ENCODE data around the gene MAPKAPK3. TPM values are rescaled to one million over a fixed set of nuclear protein-coding genes. Genes with fewer than 3 reads are reported as not detected.

MAPKAPK3 gene
- total RNA-seq, 1 donor from 2014 or later, result 21.2 TPM

DNA sequence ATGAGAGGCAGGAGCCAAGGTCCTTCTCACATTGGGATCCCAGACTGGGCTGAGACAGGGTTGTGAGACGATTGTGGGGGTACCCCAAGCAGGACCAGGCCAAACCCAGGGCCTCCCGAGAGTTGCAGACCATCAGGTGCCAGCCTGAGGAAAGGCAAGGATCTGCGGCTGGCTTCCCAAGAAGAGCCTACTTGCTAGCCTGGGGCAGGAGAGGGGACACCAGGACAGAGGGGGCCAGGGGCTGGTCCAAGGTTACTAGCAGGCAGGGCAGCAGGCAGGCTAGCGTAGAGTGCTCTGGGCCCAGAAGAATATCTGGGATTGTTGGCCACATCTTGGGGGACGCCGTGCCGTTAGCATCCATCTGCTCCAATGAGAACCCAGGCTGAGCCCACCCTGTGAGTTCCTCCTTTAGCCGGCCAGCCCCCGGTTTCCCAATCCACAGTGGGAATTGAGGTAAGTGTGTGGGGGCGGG lies 5.9 kb upstream of the MAPKAPK3 start:
- Mint-ChIP-seq H3K4me3 (ENCODE audit: unreplicated experiment) (peak overlapping the region; percentile 89), H3K36me3 (ENCODE audit: low read depth) (no peaks in the 10 kb centered on the region), H3K4me1 (ENCODE audit: low read depth) (peaks cover 21% of the 10 kb centered on the region), H3K27ac (ENCODE audit: unreplicated experiment) (no peak overlapping the region), H3K9me3 (ENCODE audit: low read depth) (no peaks in the 10 kb centered on the region), H3K27me3 (ENCODE audit: low read depth) (no peaks in the 10 kb centered on the region)
- TF ChIP-seq, protein P1, sequence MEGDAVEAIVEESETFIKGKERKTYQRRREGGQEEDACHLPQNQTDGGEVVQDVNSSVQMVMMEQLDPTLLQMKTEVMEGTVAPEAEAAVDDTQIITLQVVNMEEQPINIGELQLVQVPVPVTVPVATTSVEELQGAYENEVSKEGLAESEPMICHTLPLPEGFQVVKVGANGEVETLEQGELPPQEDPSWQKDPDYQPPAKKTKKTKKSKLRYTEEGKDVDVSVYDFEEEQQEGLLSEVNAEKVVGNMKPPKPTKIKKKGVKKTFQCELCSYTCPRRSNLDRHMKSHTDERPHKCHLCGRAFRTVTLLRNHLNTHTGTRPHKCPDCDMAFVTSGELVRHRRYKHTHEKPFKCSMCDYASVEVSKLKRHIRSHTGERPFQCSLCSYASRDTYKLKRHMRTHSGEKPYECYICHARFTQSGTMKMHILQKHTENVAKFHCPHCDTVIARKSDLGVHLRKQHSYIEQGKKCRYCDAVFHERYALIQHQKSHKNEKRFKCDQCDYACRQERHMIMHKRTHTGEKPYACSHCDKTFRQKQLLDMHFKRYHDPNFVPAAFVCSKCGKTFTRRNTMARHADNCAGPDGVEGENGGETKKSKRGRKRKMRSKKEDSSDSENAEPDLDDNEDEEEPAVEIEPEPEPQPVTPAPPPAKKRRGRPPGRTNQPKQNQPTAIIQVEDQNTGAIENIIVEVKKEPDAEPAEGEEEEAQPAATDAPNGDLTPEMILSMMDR (IDR thresholded peaks at IDR 0.05), result no peak
- no peak for DNase-seq (ENCODE audit: low spot score)

DNA sequence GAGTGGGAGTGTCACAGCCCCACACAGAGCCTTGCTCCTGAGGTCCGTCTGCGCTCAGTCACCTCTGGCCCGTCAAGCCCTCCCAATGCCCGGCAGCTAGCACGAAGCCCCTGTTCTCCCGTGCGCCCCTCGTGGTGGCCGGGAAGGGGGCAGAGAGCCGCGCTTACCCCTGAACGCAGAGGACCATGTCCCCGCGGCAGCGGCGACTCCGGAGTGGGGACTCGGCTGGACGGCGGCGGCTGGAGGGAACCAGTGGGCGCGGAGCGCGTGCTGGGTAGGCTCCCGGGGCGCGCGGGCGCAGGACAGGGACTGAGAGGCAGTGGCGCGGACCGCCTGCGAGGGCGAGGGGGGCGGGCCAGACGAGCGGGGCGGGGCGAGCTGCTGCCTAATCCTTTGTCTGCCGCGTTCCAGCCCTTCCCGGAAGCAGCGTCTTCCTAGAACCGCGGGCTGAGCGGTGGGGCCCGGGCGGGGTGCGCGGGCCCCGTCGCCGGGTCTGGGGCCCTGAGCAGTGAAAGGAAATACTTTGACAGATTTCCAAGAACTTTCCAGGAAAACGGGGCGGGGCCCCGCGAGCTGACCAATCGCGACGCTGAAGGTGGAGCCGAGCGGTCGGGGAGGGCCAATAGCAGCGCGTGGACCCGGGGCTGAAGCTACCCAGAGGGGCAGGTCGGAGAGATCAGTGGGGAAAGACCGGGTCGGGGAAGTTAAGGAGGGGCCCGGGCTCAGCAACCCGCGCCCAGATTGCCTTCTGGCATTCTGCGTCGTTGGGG lies 5.3 kb upstream of the MAPKAPK3 start, which contains the start of gene CISH:
Gene CISH, minus strand, starts transcription at position 311 of the 770 bp plus-strand sequence. Its CDS starts 124 bp downstream, at position 187.
- Mint-ChIP-seq H3K4me1 (ENCODE audit: low read depth) (peaks cover 27% of the 10 kb centered on the region), H3K27me3 (ENCODE audit: low read depth) (no peaks in the 10 kb centered on the region), H3K36me3 (ENCODE audit: low read depth) (no peaks in the 10 kb centered on the region), H3K9me3 (ENCODE audit: low read depth) (no peaks in the 10 kb centered on the region), H3K4me3 (ENCODE audit: unreplicated experiment) (peak within 1 kb of the TSS; percentile 89), H3K27ac (ENCODE audit: unreplicated experiment) (peak within 1 kb of the TSS; percentile 68)
- TF ChIP-seq, protein P1 (IDR thresholded peaks at IDR 0.05), result peak; percentile 78
- DNase-seq (ENCODE audit: low spot score), result no peak

DNA sequence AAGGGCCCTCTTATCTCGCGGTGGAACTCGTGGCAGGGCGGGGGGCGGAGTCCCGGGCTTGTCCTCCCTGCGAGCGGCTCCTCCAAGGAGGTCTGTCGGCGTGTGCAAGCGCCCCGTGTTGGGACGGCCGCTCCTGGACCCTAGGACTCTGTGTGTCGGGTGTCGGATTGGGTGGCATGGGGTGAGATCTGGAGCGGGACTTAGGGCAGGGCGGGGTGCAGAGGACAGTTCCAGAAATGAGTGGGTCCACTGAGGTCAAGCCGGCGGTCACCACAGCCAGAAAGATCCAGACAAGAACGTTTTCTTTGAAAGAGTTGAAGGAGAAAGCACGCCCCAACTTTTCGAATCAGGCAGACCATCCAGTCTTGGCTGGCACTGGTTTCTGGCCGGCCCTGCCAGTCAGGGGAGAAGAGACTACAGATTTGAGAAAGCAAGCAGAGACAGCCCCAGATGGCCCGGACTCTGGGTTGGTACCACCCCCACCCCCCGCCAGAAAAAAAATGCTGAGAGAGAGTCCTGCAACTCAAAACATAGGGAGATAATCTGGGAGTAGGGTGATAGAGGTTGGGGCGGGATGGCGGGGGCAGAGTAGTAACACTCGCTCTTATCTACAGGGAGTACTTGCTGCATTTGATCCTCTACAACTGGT lies 4.6 kb upstream of the MAPKAPK3 start:
- Mint-ChIP-seq H3K27me3 (ENCODE audit: low read depth) (no peaks in the 10 kb centered on the region), H3K27ac (ENCODE audit: unreplicated experiment) (peak overlapping the region; percentile 68)

DNA sequence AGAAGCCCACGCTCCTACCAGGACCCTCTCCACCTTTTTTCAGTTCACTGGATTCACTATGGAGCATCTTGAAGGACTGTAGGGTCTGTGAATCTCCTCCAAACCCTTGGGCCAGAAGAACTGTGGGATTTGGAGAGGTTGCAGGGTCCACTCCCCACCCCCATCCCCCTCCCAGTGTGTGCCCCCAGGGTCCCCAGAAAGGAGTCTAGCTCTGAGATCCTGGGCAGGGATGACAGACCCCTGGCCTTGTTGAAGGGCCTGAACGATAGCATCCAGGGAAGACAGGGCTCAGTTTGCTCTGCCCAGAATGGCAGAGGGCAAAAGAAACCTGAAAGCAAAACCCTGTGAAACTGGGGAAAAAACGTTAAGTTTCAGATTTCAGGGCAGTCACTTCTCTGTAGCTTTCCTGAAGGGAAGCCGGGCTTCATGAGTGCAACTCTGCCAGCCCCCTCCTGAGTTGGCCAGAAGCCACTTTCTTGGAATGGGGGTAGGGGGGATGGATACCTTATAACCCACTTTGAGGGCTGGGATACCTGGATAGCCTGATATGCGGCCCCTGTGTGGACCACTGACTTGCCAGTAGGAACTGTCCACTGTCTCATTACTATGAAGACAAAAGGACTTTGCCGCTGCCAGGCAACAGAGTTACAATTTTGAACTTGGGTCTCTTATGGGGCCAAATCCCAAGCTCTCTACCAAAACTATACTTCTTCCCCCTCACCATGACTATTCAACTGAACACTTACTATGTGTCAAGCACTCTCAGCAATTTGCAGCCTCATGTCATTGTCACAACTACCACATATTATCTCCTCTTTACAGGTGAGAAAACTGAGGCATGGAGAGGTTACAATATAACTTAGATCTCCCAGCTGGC lies 3.7 kb upstream of the MAPKAPK3 start:
- peak overlapping the region; percentile 89 for H3K4me3 Mint-ChIP-seq (ENCODE audit: unreplicated experiment)
- no peak overlapping the region for H3K27ac Mint-ChIP-seq (ENCODE audit: unreplicated experiment)
- H3K36me3 Mint-ChIP-seq (ENCODE audit: low read depth), result no peaks in the 10 kb centered on the region
- no peaks in the 10 kb centered on the region for H3K27me3 Mint-ChIP-seq (ENCODE audit: low read depth)
- no peaks in the 10 kb centered on the region for H3K9me3 Mint-ChIP-seq (ENCODE audit: low read depth)
- TF ChIP-seq, protein P1 (IDR thresholded peaks at IDR 0.05), result no peak
- DNase-seq (ENCODE audit: low spot score), result no peak
- H3K4me1 Mint-ChIP-seq (ENCODE audit: low read depth), result peaks cover 33% of the 10 kb centered on the region

More for the DNA sequence above, 4.6 kb upstream of the MAPKAPK3 start:
- H3K4me1 Mint-ChIP-seq (ENCODE audit: low read depth), result peaks cover 27% of the 10 kb centered on the region
- no peak for DNase-seq (ENCODE audit: low spot score)
- peak overlapping the region; percentile 89 for H3K4me3 Mint-ChIP-seq (ENCODE audit: unreplicated experiment)
- no peaks in the 10 kb centered on the region for H3K36me3 Mint-ChIP-seq (ENCODE audit: low read depth)
- TF ChIP-seq, protein P1 (IDR thresholded peaks at IDR 0.05), result no peak
- no peaks in the 10 kb centered on the region for H3K9me3 Mint-ChIP-seq (ENCODE audit: low read depth)

DNA sequence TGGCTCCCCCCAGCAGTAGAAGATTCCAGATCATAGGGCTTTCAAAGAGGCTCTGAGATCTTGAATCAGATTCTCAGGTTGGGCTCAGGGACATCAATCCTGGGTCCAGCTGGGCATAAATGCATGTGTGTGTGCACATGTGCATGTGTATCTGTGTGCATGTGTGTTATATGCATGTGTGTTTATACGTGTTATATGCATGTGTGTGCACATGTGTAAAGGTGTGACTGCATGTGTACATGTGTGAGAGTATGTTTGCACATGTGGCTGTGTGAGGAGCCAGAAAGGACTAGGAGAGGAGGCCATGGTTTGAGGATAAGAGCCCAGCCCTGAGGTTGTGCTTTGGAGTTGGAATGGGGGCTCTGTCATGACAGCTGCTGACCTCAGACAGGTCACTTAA lies 1.8 kb upstream of the MAPKAPK3 start:
- Mint-ChIP-seq H3K27ac (ENCODE audit: unreplicated experiment) (no peak overlapping the region), H3K4me3 (ENCODE audit: unreplicated experiment) (no peak overlapping the region), H3K9me3 (ENCODE audit: low read depth) (no peaks in the 10 kb centered on the region), H3K36me3 (ENCODE audit: low read depth) (no peaks in the 10 kb centered on the region), H3K4me1 (ENCODE audit: low read depth) (peaks cover 38% of the 10 kb centered on the region), H3K27me3 (ENCODE audit: low read depth) (no peaks in the 10 kb centered on the region)
- no peak for DNase-seq (ENCODE audit: low spot score)
- TF ChIP-seq, protein P1 (IDR thresholded peaks at IDR 0.05), result no peak
